Subcutaneous abdominal adipose tissue (tissue), 5 donors: Measurements from ENCODE around the gene SUPT6H.

Experiments
- H3K27ac ChIP-seq: one replicate; pipeline ENCODE4 v1.7.0; 2013; ENCODE audit warnings: low read depth, mild to moderate bottlenecking, inconsistent platforms, low read length, moderate library complexity
- H3K27me3 ChIP-seq, 5 donors: one replicate each; pipeline ENCODE4 v1.7.0; 2013; ENCODE audit warnings: low read length in 5 of 5, inconsistent platforms in 1 of 5; ENCODE audit not compliant: control insufficient read depth in 5 of 5, insufficient read depth in 4 of 5
- H3K36me3 ChIP-seq, 5 donors: one replicate each; pipeline ENCODE4 v1.7.0; 2013; ENCODE audit warnings: low read length in 5 of 5; ENCODE audit not compliant: control insufficient read depth in 5 of 5, insufficient read depth in 5 of 5
- H3K4me1 ChIP-seq, 5 donors: one replicate each; pipeline ENCODE4 v1.7.0; 2013; ENCODE audit warnings: low read length in 5 of 5, mild to moderate bottlenecking in 3 of 5, moderate library complexity in 1 of 5; ENCODE audit not compliant: control insufficient read depth in 5 of 5, insufficient read depth in 5 of 5
- H3K4me3 ChIP-seq, 5 donors: one replicate each; pipeline ENCODE4 v1.7.0; 2013; ENCODE audit warnings: low read length in 5 of 5, low read depth in 1 of 5
- H3K9ac ChIP-seq, 5 donors: one replicate each; pipeline ENCODE4 v1.7.0; 2013; ENCODE audit warnings: low read length in 5 of 5, mild to moderate bottlenecking in 4 of 5, moderate library complexity in 3 of 5
- H3K9me3 ChIP-seq, 5 donors: one replicate each; pipeline ENCODE4 v1.7.0; 2013; ENCODE audit warnings: low read length in 5 of 5; ENCODE audit not compliant: control insufficient read depth in 5 of 5
- donor health status: healthy.
- donor health status: healthy.
- donor health status: healthy.
- donor health status: healthy.
- donor health status: healthy.

The SUPT6H gene

GRCh38 chr17:28623696-28624095, 38.3 kb upstream of the SUPT6H start:
- Histone ChIP-seq H3K27me3 (no peaks in the 10 kb centered on the region), H3K27ac (no peak overlapping the region), H3K9ac (no peak overlapping the region), H3K4me1 (no peaks in the 10 kb centered on the region), H3K36me3 (peaks cover 53 to 92% (median 80%) of the 10 kb centered on the region in 5 donors), H3K9me3 (no peaks in the 10 kb centered on the region), H3K4me3 (no peak overlapping the region)

GRCh38 chr17:28624148-28624547, 37.9 kb upstream of the SUPT6H start:
- Histone ChIP-seq H3K27me3 (no peaks in the 10 kb centered on the region), H3K9me3 (no peaks in the 10 kb centered on the region), H3K4me1 (no peaks in the 10 kb centered on the region), H3K36me3 (peaks cover 49 to 88% (median 75%) of the 10 kb centered on the region in 5 donors), H3K4me3 (no peak overlapping the region), H3K9ac (no peak overlapping the region), H3K27ac (no peak overlapping the region)

- Histone ChIP-seq H3K9me3 (no peaks in the 10 kb centered on the region), H3K4me3 (no peak overlapping the region), H3K27me3 (no peaks in the 10 kb centered on the region), H3K4me1 (no peaks in the 10 kb centered on the region), H3K27ac (no peak overlapping the region), H3K36me3 (peaks cover 35 to 84% (median 70%) of the 10 kb centered on the region in 5 donors), H3K9ac (no peak overlapping the region)
These were observed 35.2 kb upstream of the SUPT6H start for GRCh38 chr17:28626818-28627217.

GRCh38 chr17:28634206-28634865, 27.7 kb upstream of the SUPT6H start:
- Histone ChIP-seq H3K9ac (no peak overlapping the region), H3K4me3 (no peak overlapping the region), H3K4me1 (no peaks in the 10 kb centered on the region), H3K36me3 (peaks cover 37 to 99% (median 96%) of the 10 kb centered on the region in 5 donors), H3K27ac (no peak overlapping the region), H3K9me3 (no peaks in the 10 kb centered on the region), H3K27me3 (no peaks in the 10 kb centered on the region)

GRCh38 chr17:28635506-28635905, 26.5 kb upstream of the SUPT6H start:
- Histone ChIP-seq H3K4me3 (no peak overlapping the region), H3K4me1 (no peaks in the 10 kb centered on the region), H3K9ac (no peak overlapping the region), H3K27me3 (no peaks in the 10 kb centered on the region), H3K36me3 (peaks cover 37 to 99% (median 95%) of the 10 kb centered on the region in 5 donors), H3K27ac (no peak overlapping the region), H3K9me3 (no peaks in the 10 kb centered on the region)

GRCh38 chr17:28641579-28641978, 20.4 kb upstream of the SUPT6H start:
- no peaks in the 10 kb centered on the region for H3K27me3 ChIP-seq
- no peak overlapping the region for H3K27ac ChIP-seq
- H3K9me3 ChIP-seq: no peaks in the 10 kb centered on the region
- peaks cover 24 to 63% (median 58%) of the 10 kb centered on the region in 5 donors for H3K36me3 ChIP-seq
- peaks cover 0 to 36% (median 32%) of the 10 kb centered on the region in 5 donors for H3K4me1 ChIP-seq
- no peak overlapping the region for H3K4me3 ChIP-seq
- H3K9ac ChIP-seq: peak overlapping the region in 1 of 5 donors; percentile 35

- Histone ChIP-seq H3K9ac (peak overlapping the region; percentile 49 to 99 (median 89)), H3K27ac (peak overlapping the region; percentile 62), H3K4me1 (peaks cover 2 to 42% (median 38%) of the 10 kb centered on the region in 5 donors), H3K4me3 (peak overlapping the region; percentile 79 to 98 (median 92)), H3K27me3 (no peaks in the 10 kb centered on the region), H3K36me3 (peaks cover 11 to 51% (median 41%) of the 10 kb centered on the region in 5 donors), H3K9me3 (no peaks in the 10 kb centered on the region)
These were observed 17.8 kb upstream of the SUPT6H start for GRCh38 chr17:28643983-28644786.

GRCh38 chr17:28644787-28645575, 17.0 kb upstream of the SUPT6H start, which contains the start of gene BLTP2:
BLTP2 (minus strand) TSS chr17:28645158; CDS start chr17:28645056, 102 bp downstream.
- peaks cover 2 to 42% (median 38%) of the 10 kb centered on the region in 5 donors for H3K4me1 ChIP-seq

GRCh38 chr17:28645576-28645939, 16.4 kb upstream of the SUPT6H start:
- Histone ChIP-seq H3K4me1 (peaks cover 2 to 42% (median 38%) of the 10 kb centered on the region in 5 donors), H3K4me3 (peak overlapping the region; percentile 76 to 94 (median 90)), H3K9me3 (no peaks in the 10 kb centered on the region), H3K27ac (peak overlapping the region; percentile 82), H3K9ac (peak overlapping the region; percentile 51 to 99 (median 87)), H3K36me3 (peaks cover 11 to 44% (median 31%) of the 10 kb centered on the region in 5 donors), H3K27me3 (no peaks in the 10 kb centered on the region)

More at GRCh38 chr17:28644787-28645575, 17.0 kb upstream of the SUPT6H start, which contains the start of gene BLTP2:
- Histone ChIP-seq H3K9me3 (no peaks in the 10 kb centered on the region), H3K27ac (peak within 1 kb of the TSS; percentile 82), H3K36me3 (peaks cover 11 to 44% (median 35%) of the 10 kb centered on the region in 5 donors), H3K4me3 (peak within 1 kb of the TSS; percentile 84 to 98 (median 92)), H3K27me3 (no peaks in the 10 kb centered on the region), H3K9ac (peak within 1 kb of the TSS; percentile 51 to 99 (median 89))
